ENCODE measurements around the gene PSME3.

Gene PSME3

DNA sequence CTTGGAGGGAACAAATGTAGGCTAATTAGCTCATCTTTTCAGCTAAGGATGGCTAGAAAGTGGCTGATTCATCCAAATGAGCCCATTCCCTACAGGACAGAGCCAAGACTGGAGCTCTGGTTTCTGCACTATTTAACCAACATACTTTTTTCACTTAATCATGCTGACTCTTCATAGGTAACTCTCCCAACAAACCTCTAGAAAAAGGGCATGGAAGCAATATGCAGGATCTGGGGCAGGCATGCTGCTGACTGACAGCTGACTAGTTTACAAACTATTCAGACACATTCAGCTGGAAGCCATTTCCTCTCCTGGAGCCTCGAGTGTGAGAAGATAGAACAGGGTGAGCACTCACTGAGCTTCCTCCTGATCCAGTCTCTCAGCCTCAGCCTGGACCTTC, 15.3 kb upstream of the PSME3 start:
- DNase-seq (ENCODE audit: low read depth): no peak

DNA sequence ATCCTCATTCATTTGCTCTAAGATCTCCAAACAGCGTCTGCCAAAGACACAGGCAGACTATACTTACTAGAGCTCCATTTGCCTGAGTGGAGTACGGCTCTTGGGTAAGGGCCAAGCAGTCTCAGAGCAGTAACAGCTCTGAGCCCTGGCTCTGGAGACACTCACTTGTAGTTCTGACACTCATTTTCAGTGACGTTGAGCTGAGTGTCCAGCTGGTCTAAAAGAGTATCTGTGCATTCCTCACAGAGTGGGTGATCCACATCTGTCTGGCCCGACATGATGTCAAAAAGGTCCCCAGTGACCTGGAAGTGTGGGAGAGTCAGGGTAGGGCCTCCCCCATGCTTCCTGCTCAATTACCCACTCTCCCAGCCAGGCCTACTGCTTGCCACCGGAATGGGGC, 14.8 kb upstream of the PSME3 start:
- no peak for DNase-seq (ENCODE audit: low read depth)

DNA sequence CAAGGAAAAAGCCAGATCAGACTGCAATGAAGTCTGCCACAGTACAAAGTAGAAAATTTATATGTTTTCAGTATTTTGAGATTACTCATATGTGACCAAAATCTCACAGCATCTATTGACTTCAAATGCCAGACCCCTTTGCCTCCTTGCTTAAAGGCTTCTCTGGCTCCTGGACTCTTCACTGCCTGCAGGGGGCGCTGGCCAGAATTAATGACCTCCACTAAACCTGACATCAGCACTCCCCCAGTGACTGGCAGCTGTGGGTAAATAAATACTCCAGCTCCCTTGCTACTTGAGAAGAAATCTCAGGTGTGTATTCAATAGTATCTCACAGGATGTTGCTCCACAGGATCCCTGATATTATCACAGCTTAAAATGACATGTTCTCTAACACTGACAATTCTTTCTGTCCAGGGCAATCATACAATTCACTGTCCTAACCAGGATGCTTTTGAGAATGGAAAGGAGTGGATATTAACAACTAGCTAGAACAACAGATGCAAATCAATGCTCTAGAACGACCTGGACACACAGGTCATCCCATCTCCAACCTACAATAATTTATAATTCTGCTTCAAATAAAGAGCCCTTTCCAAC, 13.2 kb upstream of the PSME3 start:
- DNase-seq (ENCODE audit: low read depth): no peak

DNA sequence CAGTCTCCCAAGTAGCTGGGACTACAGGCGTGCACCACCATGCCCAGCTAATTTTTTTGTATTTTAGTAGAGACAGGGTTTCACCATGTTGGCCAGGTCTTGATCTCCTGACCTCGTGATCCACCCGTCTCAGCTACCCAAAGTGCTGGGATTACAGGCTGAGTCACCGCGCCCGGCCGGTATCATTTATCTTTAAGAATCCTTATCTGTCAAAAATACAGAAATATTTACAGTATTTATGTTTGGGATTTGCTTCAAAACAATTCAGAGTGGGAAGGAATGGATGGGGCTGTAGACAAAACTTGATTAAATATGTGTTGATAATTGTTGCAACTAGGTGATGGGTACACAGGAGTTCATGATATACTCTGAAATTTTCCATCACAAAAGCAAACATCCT, 12.0 kb upstream of the PSME3 start:
- DNase-seq (ENCODE audit: low read depth): no peak

- no peak for DNase-seq (ENCODE audit: low read depth)
These were observed 5.7 kb upstream of the PSME3 start for GRCh38 chr17:42827472-42827871.

DNA sequence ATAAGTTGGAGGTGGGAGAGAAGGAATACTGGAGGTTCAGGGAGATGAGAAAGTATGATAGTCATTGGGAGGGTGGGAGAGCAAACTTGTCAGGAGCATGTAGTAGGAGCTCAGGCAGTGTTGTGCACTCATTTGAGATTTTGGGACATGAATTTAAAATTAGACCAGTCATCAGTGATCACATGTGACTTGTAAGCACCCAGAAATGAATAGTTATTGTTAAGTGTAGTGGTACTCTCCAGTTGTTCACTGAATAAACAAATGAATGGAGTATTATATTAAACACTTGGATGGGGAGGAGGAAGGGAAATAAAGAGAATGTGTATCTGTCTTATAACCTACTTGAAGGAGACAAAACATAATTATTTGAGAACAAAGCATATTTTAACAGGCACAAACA, 2.2 kb upstream of the PSME3 start:
- DNase-seq (ENCODE audit: low read depth): no peak

GRCh38 chr17:42832213-42832933, 824 bp upstream of the PSME3 start:
- no peak for DNase-seq (ENCODE audit: low read depth)

DNA sequence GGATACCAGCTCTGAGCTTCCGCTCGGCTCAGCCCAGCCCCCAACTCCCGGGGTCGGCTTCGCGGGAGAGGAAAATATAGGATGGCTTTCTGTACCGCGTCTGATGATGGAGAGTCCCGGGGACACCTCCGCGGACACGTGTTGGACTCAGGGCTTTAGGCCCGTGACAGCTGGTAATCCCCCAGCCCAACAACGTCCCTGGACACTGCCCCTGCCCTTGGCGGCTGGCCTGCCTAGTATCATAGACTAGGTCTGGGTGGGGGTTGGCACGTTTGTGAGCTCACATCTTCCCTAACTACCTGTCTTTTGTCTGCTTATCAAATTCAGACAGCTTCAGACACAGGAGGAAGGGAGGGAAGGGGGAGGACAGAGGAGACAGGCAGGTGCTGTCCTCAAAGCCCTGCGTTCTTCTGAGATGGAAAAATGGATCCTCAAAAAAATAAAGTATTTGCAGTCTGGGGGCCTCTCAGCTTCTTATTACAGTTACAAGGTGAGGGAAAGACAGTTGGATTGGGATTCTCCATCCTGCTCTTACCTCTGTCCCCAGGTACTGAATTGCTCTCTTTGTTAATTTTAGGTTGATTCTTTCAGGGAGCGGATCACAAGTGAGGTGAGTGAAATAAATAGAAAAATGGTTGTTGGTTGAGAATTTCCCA, 698 bp downstream of the PSME3 start:
- no peak for DNase-seq (ENCODE audit: low read depth)

GRCh38 chr17:42835732-42836131, 2.5 kb downstream of the PSME3 start:
- DNase-seq (ENCODE audit: low read depth): no peak

- DNase-seq (ENCODE audit: low read depth): no peak
These were observed 8.9 kb downstream of the PSME3 start for GRCh38 chr17:42841975-42842685.

DNA sequence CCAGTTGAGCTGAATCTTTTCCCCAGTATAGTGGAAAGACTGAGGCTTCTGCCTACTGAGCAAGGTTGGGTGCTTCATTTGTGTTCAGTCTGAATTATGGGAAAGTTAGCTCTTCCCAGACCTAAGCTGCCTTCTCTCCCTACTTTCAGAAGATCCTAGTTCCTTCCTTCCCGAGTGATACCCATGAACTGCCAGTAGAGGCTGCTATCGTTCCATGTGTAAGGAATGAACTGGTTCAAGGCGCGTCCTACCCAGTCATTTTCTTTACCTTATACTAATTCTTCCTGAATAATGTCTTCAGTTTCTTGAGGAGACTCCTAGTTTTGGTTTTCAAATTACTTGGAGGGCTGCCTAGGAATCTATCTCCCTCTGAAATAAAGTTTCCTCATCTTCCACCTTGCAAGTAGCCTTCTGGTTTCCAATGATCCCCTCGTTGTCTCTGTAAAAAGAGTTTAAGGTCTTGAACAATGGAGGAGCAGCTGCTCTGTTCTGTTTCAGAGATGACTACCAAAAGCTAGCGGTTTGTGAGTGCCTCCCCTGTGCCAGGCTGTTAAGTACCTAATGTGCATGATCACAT, 10.2 kb downstream of the PSME3 start:
- no peak for DNase-seq (ENCODE audit: low read depth)

GRCh38 chr17:42844271-42844670, 11.1 kb downstream of the PSME3 start, which contains the start of gene AOC2:
TSS of gene AOC2 (plus strand) at chr17:42844580. CDS start at chr17:42844627, 47 bp downstream.
- no peak for DNase-seq (ENCODE audit: low read depth)

GRCh38 chr17:42844761-42845555, 11.8 kb downstream of the PSME3 start:
- no peak for DNase-seq (ENCODE audit: low read depth)

DNA sequence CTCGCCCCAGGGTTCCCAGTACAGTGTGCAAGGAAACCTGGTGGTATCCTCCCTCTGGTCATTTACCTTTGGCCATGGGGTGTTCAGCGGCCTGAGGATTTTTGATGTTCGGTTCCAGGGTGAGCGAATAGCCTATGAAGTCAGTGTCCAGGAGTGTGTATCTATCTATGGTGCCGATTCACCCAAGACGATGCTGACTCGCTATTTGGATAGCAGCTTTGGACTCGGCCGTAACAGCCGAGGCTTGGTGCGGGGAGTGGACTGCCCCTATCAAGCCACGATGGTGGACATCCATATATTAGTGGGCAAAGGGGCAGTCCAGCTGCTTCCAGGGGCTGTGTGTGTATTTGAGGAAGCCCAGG, 12.3 kb downstream of the PSME3 start:
- no peak for DNase-seq (ENCODE audit: low read depth)

DNA sequence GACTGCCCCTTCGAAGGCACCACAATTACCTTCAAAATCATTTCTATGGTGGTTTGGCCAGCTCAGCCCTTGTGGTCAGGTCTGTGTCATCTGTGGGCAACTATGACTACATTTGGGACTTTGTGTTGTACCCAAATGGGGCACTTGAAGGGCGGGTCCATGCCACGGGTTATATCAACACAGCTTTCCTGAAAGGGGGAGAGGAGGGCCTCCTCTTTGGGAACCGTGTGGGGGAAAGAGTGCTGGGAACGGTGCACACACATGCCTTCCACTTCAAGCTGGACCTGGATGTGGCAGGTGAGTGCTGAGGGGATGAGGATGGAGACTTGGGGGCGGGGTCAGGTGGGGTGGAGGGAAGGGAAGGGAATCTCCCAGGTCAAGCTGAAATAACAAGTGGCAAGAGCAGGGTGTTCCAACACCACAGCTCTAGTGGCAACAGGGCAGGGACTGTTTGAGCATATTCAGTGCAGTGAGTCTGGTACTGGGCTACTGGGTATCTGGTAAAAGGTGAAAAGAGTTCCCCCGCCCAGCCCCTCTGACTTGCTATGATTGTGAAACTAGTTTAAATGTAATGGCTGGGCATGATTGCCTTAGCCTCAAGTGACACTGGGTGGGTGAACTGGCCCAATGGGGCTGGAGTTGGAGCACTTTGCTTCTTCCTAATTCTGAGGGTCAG, 12.9 kb downstream of the PSME3 start:
- DNase-seq (ENCODE audit: low read depth): no peak

DNA sequence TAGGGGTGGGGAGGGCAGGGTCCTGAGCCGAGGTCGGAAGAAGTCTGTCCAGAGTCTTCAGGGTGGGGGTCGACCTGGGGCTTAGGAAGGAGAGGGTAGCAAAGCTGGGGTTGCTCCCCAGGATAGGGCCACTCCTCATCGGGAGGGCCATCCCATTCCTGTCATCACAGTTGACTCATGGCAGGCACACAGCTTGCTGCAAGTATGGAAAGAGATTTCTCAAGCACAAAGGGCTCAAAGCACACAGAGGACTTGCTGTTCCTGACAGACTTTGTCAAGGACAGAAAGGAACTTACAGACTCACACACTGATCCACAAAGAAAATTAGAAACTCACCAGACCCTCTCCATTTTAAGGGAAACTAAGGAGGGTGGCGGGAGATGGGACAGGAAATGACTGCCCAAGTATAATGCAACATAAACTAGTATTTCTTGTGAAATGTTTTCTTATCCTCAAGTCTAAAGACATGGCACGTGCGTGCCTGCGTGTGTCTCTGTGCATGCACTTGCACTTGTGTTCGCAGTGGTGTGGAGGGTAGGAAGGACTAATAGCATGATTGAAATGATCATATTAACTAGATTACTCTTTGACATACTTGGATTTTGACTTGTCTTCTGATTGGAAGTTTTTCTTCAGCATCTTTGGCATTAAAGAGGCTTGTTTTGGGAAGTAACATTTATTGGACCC, 13.5 kb downstream of the PSME3 start:
- DNase-seq (ENCODE audit: low read depth): no peak

DNA sequence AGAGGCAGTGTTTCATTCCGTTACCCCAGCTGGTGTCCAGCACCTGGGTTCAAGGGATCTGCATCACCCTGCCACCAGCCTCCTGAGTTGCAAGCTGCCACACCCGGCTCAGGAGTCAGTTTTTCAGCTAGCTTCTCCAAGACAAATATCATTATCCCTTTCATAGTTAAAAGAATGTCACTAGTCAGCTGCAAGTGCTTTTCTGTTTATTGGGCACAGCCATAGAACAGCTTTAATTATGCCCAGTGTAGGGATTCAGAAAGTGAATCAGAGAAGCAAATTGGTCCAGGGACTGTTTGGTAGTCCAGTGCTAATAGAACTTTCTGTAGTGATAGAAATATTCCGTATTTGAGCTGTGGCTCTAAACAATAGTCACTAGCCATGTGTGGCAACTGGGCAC, 14.9 kb downstream of the PSME3 start:
- DNase-seq (ENCODE audit: low read depth): no peak

GRCh38 chr17:42849031-42849430, 15.8 kb downstream of the PSME3 start:
- DNase-seq (ENCODE audit: low read depth): no peak

GRCh38 chr17:42849451-42850181, 16.4 kb downstream of the PSME3 start:
- DNase-seq (ENCODE audit: low read depth): no peak

DNA sequence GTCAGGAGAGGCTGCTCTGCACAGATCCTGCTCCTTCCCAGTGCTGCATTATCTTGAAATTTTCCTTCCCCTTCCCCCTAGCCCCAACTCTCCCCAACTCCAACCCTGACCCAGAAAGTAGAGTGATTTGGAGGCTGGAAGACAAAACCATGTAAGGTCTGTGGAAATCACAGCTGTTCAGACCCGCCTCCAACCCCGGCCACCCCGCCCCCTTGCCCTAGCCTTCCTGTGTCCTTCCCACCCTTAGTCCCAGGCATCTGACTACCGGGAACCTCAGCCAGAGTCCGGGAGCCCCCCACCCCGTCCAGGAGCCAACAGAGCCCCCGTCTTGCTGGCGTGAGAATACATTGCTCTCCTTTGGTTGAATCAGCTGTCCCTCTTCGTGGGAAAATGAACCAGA, 17.8 kb downstream of the PSME3 start, which contains the start of gene AOC3:
Gene AOC3, plus strand, starts transcription at position 246 of the 400 bp plus-strand sequence. Its CDS starts 145 bp downstream, at position 391.
- DNase-seq (ENCODE audit: low read depth): no peak
